ENCODE data around the gene BTG3.

BTG3 gene

DNA sequence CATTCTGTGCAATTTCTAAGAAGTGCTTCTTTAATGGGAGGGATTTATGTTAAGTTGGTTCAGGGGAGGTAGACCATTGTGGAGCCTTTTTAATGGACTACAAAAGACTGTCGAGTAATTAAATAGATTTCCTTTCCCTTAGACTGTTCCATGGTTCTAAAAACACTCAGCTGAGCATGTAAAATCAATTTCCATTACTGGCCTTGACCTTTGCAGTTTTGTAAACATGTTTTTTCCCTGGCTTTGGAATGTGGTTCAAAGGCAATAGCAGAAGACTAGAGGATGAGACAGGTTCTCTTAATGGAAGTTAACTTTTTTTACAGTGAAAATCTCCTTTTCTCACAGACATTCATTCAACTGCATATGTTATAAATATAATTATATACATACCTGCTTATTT is 37.6 kb upstream of the BTG3 start:
- TF ChIP-seq POLR2AphosphoS5 (IDR thresholded peaks at IDR 0.05; ENCODE audit: low read depth, low read length) (no peak), FOXP2 (optimal IDR thresholded peaks at IDR 0.05; ENCODE audit: borderline replicate concordance, extremely low read depth, extremely low read length, insufficient read depth) (no peak), SIN3A (IDR thresholded peaks at IDR 0.05; ENCODE audit: borderline replicate concordance, insufficient read depth, low read length) (no peak), TAF1 (IDR thresholded peaks at IDR 0.05; ENCODE audit: borderline replicate concordance, insufficient read depth, low read length) (no peak)
- TF ChIP-seq, protein P1, sequence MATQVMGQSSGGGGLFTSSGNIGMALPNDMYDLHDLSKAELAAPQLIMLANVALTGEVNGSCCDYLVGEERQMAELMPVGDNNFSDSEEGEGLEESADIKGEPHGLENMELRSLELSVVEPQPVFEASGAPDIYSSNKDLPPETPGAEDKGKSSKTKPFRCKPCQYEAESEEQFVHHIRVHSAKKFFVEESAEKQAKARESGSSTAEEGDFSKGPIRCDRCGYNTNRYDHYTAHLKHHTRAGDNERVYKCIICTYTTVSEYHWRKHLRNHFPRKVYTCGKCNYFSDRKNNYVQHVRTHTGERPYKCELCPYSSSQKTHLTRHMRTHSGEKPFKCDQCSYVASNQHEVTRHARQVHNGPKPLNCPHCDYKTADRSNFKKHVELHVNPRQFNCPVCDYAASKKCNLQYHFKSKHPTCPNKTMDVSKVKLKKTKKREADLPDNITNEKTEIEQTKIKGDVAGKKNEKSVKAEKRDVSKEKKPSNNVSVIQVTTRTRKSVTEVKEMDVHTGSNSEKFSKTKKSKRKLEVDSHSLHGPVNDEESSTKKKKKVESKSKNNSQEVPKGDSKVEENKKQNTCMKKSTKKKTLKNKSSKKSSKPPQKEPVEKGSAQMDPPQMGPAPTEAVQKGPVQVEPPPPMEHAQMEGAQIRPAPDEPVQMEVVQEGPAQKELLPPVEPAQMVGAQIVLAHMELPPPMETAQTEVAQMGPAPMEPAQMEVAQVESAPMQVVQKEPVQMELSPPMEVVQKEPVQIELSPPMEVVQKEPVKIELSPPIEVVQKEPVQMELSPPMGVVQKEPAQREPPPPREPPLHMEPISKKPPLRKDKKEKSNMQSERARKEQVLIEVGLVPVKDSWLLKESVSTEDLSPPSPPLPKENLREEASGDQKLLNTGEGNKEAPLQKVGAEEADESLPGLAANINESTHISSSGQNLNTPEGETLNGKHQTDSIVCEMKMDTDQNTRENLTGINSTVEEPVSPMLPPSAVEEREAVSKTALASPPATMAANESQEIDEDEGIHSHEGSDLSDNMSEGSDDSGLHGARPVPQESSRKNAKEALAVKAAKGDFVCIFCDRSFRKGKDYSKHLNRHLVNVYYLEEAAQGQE (IDR thresholded peaks at IDR 0.05; ENCODE audit: insufficient read depth in 1 of 2, low read depth in 2 of 2, low read length in 2 of 2) = no peak

DNA sequence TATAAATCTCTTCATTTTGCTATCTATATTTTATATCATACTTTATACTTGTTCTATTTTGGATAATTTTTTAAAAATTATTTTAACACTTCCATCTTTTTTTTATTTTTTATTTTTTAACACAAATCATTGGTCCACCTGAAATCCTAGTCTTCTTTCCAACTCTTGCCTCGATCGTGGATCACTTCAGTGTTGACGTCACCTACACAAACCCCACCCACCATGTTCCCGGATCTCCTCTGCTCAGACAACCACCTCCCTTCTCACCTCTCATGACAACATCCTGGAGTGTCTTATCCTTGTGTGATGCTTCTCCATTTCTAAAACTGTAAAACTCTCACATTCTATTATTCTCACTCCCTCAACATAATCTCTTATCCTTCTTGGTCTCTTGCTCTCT is 34.1 kb upstream of the BTG3 start:
- TF ChIP-seq SIN3A (IDR thresholded peaks at IDR 0.05; ENCODE audit: borderline replicate concordance, insufficient read depth, low read length) (no peak), FOXP2 (optimal IDR thresholded peaks at IDR 0.05; ENCODE audit: borderline replicate concordance, extremely low read depth, extremely low read length, insufficient read depth) (no peak), TAF1 (IDR thresholded peaks at IDR 0.05; ENCODE audit: borderline replicate concordance, insufficient read depth, low read length) (no peak), POLR2AphosphoS5 (IDR thresholded peaks at IDR 0.05; ENCODE audit: low read depth, low read length) (no peak)
- TF ChIP-seq, protein P1 (IDR thresholded peaks at IDR 0.05; ENCODE audit: insufficient read depth in 1 of 2, low read depth in 2 of 2, low read length in 2 of 2) = no peak

DNA sequence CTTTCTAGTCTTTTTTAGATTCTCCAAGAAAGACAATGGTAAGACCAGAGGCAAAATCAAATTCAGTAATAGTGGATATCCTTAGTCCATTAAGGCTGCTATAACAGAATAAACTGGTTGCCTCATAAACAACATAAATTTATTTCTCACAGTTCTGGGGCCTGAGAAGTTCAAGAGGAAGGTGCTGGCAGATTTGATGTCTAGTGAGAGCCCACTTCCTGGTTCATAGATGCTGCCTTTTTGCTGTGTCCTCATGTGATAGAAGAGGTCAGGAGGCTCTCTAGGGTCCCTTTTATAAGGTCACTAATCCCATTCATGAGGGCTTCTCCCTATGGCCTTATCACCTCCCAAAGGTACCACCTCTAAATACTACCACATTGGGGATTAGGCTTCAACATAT is 31.5 kb upstream of the BTG3 start:
- TF ChIP-seq, protein P1 (IDR thresholded peaks at IDR 0.05; ENCODE audit: insufficient read depth in 1 of 2, low read depth in 2 of 2, low read length in 2 of 2) = no peak
- TF ChIP-seq POLR2AphosphoS5 (IDR thresholded peaks at IDR 0.05; ENCODE audit: low read depth, low read length) (no peak), TAF1 (IDR thresholded peaks at IDR 0.05; ENCODE audit: borderline replicate concordance, insufficient read depth, low read length) (no peak), SIN3A (IDR thresholded peaks at IDR 0.05; ENCODE audit: borderline replicate concordance, insufficient read depth, low read length) (no peak), FOXP2 (optimal IDR thresholded peaks at IDR 0.05; ENCODE audit: borderline replicate concordance, extremely low read depth, extremely low read length, insufficient read depth) (no peak)

DNA sequence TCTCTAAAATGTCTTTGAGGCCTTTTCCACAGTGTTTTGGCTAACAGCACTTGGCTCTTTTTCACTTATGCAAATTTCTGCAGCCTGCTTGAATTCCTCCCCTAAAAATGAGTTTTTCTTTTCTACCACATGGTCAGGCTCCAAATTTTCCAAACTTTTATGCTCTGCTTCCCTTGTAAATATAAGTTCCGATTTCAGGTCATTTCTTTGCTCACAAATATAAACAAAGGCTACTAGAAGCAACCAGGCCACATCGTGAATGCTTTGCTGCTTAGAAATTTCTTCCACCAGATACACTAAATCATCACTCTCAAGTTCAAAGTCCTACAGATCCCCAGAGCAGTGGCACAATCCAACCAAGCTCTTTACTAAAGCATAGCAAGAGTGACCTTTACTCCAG is 28.1 kb upstream of the BTG3 start:
- no peak for TF ChIP-seq FOXP2 (optimal IDR thresholded peaks at IDR 0.05; ENCODE audit: borderline replicate concordance, extremely low read depth, extremely low read length, insufficient read depth)
- no peak for TF ChIP-seq SIN3A (IDR thresholded peaks at IDR 0.05; ENCODE audit: borderline replicate concordance, insufficient read depth, low read length)
- no peak for TF ChIP-seq POLR2AphosphoS5 (IDR thresholded peaks at IDR 0.05; ENCODE audit: low read depth, low read length)
- no peak for TF ChIP-seq TAF1 (IDR thresholded peaks at IDR 0.05; ENCODE audit: borderline replicate concordance, insufficient read depth, low read length)
- TF ChIP-seq, protein P1 (IDR thresholded peaks at IDR 0.05; ENCODE audit: insufficient read depth in 1 of 2, low read depth in 2 of 2, low read length in 2 of 2) = no peak

DNA sequence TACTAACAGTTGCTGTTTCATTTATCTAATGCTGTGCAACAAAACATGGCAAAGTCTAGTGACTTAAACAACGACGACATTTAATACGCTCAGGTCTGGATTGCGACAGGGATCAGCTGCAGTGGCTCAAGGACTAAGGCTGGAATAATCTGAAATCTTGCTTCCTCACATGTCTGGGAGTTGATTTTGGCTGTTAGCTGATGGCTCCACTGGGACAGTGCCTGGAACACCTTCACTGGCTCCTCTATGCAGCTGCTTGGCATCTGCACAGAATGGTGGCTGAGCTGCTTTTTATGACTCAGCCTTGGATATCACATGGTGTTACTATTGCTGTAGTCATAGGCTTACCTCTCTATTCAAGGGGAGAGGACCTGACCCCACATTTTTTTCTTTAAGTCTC is 24.0 kb upstream of the BTG3 start:
- TF ChIP-seq SIN3A (IDR thresholded peaks at IDR 0.05; ENCODE audit: borderline replicate concordance, insufficient read depth, low read length) (no peak), TAF1 (IDR thresholded peaks at IDR 0.05; ENCODE audit: borderline replicate concordance, insufficient read depth, low read length) (no peak), FOXP2 (optimal IDR thresholded peaks at IDR 0.05; ENCODE audit: borderline replicate concordance, extremely low read depth, extremely low read length, insufficient read depth) (no peak), POLR2AphosphoS5 (IDR thresholded peaks at IDR 0.05; ENCODE audit: low read depth, low read length) (no peak)
- TF ChIP-seq, protein P1 (IDR thresholded peaks at IDR 0.05; ENCODE audit: insufficient read depth in 1 of 2, low read depth in 2 of 2, low read length in 2 of 2) = no peak
